AML-193 (cell line): Measurements from ENCODE around the gene EVL.

Experiments
- DNase-seq, 2 experiments: peaks; one replicate each; lab custom pipeline; 2025; lab: John Stamatoyannopoulos, UW

EVL gene

DNA sequence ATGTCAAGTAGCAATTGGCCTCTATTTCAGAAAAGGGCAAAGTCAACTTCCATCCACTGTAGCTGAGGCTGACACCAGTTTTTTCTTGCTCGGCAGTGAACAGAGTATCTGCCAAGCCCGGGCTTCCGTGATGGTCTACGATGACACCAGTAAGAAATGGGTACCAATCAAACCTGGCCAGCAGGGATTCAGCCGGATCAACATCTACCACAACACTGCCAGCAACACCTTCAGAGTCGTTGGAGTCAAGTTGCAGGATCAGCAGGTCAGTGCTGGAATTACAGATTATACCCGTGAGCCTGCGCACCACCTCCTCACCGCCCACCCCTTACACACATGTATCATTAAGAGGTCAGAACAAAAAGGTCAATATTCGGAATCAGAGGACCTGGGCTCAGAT, 19.4 kb downstream of the EVL start:
- DNase-seq = no peak

DNA sequence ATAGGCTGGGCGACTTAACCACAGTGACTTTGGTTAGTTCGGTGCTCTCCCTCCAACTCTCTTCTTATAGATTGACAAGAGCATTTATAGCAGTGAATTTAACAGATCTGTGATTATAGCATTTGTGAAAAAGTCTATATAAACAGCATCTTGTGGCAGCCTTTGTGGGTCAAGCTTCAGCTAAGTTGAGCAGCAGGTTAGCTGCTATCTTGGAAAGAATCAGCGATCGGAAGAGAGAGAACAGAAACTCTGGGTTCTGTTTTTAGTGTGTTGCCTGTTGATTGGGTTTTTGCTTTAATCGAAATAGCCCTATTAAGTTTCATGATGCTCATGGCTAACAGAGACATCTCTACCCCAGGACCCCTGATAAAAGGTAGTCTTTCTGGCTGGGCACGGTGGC, 20.2 kb downstream of the EVL start:
- DNase-seq = no peak

DNA sequence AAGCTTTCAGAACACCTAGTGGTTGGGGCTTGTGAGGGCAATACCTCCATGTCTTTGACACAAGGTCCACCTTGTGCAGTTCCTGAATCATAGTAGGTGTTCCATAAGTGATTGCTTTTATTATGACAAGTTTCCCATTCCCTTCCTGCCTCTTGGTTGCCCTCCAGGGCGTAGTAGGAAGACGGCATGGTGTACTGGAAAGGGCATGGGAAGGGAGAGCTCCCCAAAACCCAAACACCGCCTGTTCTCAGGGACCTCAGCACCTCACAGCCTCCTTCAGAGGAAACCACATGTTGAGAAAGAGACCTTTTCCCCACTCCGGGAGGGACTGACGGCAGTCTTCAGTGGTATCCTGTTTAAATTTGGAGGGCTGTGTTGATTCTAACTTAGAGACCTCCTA, 21.1 kb downstream of the EVL start:
- no peak for DNase-seq

DNA sequence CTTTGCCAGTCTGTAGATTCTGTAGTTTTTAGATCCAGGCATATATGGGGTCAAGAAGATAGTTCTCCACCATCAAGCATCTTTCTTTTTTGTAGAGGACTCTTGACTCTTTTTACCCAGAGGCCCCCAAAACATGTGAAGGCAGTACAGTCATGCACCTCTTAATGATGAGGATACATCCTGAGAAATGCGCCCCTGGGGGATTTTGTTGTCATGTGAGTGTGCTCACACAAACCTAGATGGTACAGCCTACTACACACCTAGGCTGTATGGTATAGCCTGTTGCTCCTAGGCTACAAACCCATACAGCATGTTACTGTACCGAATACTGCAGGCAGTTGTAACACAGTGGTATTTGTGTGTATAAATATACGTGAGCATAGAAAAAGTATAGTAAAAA, 23.0 kb downstream of the EVL start:
- no peak for DNase-seq

DNA sequence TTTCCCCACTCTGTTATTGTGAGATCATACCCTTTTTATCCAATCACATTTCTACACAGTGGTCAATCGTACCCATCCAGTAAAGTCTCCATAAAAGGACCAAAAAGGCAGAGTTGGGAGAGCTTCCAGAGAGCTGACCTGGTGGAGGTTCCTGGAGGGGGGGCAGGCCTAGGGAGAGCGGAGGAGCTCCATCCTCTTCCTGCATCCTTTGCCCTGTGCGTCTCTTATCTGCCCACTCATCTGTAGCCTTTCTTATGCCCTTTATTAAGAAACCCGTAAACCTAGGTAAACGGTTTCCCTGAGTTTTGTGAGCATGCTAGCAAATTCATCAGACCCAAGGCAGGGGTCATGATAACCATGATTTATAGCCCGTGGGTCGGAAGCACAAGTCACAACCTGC, 26.2 kb downstream of the EVL start:
- DNase-seq = no peak

DNA sequence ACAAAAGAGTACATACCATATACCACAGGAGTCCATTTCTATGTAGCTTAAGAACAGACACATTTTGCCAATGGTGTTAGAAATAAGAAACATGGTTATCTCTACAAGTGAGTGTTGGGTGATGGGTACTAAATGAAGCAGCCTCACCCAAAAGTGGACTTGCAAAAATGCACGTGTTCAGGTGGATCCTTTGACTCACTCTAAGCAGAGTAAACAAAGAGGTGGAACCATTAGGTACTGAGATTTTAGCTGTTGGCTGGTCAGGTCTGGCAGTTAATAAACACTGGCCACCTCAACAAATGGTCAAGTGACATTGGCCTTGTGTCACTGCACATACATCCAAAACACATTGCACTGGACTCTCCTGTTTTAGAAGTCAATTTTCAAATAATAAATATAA, 27.6 kb downstream of the EVL start:
- DNase-seq = no peak

DNA sequence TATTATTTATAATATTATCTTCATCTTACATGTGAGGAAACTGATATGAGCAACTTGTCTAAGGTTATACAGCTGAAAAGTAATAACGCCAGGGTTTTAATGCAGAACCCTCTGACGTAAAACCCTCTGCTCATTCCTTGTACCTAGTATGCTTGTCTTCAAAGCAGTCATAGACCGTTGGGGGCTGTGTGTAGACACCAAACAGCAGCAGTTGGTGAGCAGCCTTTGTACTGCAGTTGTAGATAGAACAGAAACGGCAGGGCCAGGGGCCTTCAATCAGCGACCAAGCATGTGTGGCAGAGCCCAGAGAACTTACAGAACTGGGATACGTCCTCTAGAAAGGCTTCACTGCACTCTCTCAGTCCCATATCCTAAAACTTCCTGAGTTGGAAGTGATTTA, 28.1 kb downstream of the EVL start:
- DNase-seq = no peak

DNA sequence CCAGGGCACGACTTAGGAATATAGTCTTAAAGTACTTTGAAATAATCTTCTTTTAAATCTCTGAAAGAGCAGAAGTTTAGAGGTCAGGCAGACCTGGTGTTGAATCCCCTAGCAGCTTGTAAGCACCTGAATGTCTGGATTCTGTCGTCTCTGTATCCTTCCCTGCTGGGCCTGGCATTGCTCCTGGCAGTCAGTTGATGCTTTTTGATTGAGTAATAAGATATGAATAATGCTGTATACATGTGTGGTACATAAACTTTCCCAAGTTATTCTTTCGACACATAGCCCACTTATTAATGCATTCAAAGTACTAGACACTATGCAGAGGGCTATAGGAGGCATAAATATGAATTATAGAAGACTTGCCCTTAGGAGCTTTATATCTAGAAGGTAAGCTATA, 31.4 kb downstream of the EVL start:
- DNase-seq = no peak

DNA sequence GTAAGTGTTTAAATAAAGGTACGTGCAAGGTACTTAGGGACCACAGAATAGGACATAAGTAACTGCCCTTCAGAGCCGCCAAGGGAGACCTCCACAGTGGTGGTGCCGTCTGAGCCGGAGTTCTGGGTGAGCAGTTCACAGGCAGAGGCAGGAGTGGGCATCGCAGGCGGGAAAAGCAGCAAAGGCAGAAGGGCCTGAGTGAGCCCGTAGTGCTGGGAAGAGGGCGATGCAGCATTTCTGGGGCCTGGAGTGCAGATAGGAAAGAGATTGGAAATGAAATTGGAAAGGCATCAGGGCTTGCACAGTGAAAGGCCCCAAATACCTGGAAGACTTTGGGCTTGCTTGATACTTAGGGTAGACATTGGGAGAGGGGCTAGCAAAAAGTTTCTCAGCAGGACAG, 32.9 kb downstream of the EVL start:
- no peak for DNase-seq

DNA sequence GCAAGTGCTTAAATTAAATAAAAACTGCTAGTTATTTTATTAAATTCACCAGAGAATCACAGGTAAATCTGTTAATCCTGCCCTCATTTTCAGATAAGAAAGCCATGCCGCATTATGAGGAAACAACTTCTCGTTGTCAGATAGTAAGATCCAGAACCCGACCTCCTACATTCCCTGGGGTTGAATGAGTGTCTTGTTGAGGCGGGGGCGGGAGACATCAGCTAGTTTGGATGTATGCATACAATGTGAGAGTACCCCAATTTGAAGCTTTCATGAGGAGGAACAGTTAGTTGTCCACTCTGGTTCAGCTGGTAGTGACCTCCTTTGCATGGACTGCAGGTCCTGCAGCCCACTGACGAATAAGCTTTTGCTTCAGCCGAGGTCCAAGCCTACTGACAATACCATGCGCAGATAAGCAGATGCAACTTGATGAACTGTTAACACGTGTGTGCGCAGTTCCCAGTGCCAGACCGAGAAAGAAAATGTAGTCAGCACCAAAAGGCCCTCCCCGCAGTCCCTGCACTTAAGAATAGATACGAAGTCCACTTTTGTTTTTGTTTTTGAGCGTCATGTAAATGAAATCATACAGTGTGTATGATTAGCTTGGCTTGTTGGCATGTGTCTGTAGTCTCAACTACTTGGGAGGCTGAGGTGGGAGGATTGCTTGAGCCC, 34.9 kb downstream of the EVL start:
- DNase-seq = no peak

DNA sequence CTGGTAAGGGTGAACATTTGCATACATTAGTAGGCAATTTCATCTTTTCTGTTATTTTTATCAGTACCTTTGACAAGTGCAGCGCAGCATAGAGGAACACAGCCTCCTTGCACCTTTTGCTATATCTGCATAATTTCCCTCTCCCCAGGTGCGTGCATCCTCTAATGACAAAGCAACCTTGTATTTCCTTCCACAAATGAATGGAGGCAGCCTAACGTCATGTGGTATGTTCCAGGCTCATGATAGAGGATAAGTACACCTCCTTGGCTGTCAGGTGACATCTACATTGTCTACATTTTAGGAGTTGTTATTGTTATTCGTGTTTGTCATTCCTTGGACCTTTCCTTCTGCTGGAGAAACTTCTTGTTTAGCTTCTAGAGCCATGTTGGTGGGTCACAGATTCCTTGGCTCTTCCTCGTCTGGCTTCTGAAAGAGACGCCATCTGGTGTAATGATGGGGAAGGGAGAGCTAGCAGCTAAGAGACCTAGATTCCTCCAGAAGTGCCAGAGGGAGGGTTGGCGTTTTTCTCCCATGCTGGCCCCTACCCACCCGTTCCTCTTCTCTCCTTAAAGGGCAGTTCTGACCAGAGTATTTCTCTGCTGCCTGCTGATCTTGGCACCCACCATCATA, 37.0 kb downstream of the EVL start:
- no peak for DNase-seq

DNA sequence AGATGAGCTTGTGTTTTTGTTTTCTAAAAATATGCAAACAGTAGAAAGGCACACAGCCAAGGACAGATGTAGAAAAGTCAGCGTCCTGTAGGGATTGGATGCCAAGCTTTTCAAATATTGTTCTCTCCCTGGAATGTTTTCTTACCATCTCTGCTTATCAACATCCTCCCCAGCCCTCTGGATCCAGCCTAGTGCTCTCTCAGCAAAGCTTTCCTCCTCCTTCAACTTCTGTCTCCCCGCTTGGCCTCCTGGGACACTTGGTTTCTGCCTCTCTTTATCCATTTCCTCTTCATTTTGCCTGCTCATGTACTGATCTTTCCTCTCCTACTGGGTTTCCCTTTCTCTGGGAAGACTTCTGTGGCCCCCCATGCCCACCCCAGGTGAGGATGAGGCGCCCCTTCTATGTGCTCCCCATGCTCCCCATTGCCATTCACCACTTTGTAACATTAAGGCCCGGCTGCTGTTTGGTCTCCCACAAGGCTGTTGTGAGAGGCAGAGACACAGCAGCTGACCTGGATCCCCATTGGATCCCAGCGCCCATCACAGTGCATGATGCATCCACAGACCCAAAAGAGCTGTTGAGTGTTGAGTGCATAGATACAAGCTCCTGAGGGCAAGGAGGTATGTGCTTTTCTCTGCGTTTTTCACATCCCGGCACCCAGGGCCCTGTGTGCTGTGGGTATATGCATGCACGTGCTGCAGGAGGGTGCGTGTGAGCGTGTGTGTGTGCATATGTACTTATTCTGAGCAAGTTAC, 38.2 kb downstream of the EVL start:
- DNase-seq = no peak

DNA sequence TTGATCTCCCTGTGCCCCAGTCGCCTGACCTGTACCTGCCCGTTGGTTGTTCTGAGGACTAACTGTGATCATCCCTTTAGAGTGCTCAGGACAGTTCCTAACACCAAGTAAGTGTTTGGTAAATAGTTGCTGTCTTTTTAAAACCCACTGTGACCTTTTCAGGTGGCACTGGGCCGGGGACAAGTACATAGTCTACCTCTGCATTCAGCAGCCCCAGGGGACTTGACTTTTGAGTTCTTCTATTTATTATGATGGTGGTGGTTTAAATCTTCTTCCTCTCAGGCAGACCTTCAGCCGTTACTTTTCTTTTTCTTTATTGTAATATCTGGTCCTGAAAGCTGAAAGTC, 38.8 kb downstream of the EVL start:
- DNase-seq = no peak

DNA sequence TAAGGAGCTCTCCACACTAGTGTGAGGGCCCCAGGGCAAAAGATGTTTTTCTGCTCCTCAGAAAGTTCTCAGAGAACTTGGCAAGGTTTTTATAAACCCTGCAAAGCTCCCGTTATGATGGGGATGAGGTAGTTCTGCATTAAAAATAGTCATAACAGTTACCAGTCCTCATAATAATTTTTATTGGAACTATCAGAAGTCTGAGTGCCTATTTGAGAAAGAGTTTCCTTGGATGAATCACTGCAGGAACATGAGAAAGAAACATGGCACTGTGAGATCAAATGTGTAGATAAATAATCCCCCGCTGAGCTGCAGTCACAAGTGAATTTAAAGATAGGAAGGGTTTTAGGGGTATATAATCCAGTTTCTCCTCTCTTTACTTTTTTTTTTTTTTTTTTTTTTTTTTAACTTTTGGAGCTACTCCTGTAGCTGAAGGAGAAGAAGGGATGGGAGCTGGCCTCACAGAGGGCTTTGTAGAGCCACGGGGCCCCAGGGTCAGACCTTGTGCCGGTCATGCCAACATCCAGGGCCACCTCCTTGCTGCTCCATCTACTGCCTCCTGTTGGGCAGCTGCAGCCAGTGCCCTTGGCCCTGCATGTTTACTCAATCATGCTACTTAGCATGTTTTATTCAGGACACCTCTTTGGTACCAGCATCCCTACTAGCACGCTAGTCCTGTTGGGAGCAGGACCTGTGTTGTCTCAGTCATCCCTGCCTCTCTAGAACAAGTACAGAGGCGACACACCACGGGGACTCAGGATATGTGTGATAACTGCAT, 39.5 kb downstream of the EVL start:
- no peak for DNase-seq

DNA sequence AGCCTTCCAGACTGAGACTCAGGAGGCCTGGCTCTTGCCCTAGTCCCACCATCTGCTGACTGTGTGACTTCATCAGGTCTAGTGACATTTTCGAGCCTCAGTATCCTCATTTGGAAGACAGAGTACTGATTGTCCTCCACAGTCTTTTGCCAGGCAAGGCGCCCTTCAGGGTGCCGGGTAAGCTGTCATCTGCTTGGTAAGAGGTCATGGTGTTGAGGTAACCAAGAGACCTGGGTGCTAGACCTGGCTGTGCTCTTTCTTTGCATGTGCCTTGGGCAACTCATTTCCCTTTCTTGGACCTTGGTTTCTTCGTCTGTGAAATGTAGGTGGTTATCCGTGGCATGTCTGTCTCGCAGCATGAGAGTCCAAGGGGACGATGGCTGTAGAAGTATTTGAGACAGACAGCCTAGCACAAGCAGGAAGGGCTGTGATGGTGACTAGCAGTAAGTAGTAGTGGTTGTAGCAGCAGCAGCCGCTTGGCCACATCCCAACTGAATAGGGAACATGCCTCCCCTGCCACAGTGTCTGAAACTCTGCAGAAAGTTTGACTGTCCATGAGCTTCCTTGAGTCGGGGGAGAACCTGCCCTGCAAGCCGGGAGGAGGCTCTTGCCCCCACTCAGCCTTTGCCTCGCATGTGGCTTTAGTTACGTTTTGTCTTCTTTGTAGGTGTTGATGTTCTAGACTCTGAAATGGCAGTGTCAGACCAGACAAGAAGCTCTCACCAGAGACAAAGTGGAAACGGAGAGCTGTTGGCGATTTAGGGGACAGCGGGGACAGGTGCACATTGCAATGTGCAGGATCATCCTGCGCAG, 40.3 kb downstream of the EVL start:
- DNase-seq = no peak

DNA sequence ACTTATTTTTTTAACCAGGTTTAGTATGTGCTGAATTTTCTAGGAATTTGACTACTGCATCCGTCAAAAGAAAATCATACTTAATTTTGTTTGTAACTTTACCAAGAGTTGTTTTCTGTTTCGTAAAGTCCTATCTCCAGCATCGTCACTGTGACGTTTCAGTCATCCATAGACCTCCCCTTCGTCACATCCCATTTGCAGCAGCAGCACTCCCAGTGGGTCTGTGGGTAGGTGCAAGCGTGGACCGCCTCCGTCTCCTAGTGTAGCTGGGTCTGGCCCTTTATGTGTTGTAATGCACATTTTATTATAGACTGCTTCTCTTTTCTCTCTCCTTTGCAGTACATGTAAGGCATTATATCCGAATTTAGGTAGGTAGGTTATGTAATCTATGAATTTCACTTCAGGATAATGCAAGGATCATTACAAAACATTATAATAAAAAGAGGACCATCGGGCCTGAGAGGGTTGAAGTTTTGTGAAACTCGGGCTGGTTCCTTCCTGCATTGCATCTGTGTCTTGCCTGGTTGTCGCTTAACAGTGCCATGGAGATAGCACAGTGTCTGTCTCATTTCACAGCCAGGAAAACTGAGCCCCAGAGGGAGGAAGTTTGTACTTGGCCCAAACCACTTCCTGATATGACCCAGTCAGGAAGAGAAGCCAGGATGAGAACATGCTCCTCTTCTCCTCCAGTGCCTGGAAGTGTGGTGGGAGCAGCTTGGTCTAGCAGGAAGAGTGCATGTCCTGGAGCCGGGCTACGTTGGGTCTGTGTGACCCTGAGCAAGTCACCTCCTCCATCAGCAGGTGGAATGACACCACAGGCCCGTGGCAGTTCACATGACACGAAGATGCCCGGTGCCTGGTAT, 41.3 kb downstream of the EVL start:
- DNase-seq = no peak

DNA sequence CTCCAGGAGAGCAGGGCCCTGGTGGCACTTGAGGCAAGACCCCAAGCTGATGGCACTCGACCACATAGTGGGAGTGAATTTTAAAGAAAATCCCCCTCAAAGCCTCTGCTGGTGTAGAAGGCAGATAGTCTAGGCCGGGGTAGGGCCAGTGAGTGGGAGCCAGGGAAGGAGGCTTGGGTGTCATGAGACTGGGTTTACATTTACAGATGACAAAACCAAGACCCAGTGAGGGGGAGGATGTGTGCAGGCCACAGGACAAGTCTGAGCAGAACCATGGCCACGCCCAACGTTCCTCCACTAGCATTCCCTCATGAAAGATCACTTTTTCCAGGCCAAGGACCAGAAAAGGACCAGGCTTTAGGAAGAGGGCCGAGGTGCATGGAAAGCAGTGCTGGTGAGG, 42.0 kb downstream of the EVL start:
- no peak for DNase-seq

DNA sequence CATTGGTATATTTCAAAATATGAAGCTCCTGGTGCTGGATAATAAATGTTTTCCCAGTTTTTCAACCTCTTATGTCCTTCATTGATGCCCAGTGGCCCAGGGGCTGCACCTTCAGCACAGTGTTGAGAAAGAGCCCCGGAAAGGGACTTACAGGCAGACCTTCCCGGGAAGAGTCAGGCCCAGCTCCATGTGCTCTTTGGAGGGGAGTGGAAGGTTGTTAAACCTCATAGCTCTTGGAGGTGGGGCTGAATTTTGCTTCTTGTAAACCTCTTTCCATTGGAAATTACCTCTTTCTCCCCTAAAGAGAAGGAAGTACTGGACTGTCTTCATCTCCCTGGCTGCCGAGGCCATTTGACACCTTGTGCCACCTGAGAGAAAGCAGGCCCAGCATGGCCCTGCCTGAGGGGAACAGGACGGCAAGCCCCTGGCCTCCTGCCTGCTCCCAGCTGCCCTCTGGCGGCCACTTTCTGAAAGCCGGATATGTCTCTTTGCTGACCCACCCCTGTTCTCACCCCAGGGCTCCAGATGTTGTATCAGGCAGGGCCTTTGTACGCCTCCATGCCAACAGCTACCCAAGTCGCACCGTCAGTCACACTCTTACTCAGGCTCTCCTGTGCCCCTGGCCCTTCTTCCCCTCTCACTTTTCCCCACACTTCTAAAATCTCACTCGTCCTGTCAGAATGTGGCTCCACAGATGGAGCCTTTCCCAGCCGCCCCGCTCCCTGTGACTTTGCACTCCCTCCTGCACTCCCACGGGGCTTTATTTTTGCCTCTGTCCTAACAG, 43.0 kb downstream of the EVL start:
- peak; percentile 52 to 56 for DNase-seq

DNA sequence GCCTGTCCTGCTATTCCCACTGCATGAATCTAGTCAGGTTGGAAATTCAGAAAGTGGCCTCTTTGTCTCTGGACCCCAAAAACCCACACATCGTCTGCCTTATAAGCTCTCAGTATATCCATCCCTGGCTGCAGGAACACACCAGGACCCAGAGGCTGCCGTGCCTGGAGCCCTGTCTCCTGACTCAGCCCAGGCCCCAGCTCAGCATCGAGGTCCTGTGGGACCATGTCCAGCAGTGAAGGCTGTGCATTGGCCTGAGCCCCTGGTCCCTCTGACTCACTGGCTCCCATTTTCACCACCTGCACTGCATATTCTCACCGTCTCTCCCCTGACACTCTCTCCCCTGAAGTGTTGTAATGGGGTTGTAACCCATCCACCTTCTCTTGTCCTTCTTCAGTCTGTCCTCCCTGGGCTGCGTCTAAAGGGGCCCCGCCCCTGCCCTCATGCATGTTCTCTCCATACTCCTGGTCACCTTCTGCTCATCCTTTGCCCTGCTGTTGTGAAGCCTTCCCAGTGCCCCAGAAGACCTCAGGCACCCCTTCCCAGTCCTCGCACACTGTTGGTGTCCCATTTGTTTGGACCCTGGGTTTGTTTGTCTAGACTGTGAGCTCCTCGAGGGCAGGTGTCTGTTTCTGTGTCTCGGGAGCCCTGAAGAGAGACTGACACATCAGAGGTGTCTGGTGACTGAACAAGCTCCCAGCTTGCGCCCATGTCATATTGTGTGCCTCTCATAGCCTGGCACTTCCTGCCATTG, 43.8 kb downstream of the EVL start:
- no peak for DNase-seq

DNA sequence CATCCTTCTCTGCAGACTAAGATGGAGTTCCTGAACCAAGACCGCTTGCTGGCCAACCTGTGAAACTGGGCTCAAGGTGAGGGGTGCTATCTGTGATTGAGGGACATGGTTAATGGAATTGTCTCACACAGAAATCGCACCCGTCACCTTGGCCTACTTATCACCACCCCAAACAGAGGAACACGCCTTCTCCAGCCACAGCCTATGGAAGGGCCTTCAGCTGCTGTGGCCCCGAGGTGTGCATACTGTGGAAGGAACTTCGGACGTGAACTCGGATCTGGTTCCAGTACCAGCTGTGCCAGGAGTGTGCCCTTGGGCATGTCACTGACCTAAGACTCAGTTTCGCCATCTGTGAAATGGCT, 44.4 kb downstream of the EVL start:
- no peak for DNase-seq
